ENCODE results near the gene TMA7B. TPM values are rescaled to one million over a fixed set of nuclear protein-coding genes. Genes with fewer than 3 reads are reported as not detected.

TMA7B gene
- total RNA-seq = not detected in 2 replicates

DNA sequence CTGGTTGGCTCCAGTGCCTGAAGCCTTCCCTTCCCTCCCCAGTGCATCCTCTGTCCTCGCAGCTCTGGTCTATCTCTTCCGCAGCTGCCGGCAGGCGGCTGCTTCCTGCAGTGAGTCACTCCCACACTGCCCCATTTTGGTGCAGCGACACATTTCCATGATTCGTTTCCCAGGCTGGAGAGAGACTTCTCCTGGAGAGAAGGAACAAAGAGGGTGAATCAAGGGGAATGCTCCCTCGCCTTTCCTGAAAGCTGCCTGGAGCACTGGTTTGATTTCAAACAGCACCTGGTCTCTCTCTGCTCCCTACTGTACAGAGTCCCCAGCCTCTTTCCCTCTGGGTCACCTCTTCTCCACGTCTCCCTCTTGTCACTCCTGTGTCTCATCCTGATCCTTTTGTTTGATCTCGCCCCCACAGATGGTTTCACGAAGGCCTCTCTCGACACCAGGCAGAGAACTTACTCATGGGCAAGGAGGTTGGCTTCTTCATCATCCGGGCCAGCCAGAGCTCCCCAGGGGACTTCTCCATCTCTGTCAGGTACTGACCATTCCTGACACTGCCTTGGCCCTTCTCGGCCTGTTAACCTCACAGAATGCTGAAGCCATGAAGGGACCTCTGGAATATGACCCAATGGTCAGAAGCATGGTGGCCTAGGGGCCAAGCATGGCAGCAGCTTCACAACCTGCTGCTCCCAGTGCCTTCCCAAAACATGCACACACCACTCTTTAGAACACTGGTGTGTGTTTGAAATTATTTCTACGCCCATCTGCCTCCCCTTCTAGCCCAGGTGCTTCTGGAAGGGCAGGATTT, at the start of gene TMA7B:
TSS of gene TMA7B (plus strand) at position 758 of the 808 bp plus-strand sequence. CDS start 3,978 bp downstream, outside the sequence.

DNA sequence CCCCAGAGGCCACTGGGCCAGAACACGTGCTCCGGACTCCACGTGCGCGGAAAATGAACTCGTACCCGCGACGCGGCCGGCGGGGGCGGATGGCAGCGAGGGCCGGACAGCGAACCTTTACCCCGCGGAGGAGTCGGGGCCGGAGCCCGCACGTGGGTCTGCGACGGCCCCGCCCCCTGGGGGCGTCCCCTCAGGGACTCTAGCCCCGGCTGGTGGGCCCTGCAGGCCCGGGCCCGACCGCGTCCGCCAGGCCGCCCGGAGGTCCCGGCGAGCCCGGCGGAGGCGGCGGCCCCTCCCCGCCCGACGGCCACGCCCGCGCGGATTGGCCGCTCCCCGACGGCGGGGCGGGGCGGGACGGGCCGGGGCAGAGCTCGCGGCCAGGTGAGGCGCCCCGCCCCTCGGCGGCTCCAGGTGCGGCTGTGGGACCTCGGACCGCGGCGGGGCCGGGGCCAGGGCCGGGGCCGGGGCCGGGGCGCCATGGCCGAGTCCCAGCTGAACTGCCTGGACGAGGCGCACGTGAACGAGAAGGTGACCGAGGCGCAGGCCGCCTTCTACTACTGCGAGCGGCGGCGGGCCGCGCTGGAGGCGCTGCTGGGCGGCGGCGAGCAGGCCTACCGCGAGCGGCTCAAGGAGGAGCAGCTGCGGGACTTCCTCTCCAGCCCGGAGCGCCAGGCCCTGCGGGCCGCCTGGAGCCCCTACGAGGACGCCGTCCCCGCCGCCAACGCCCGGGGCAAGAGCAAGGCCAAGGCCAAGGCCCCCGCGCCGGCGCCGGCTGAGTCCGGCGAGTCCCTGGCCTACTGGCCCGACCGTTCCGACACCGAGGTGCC, 34.6 kb downstream of the TMA7B start, which contains the start of gene FAM83F:
TSS of gene FAM83F (plus strand) at position 389 of the 827 bp plus-strand sequence. CDS start at position 478, 89 bp downstream.

Other genes with a start within 250 kb of the TMA7B start
- not detected in 2 replicates for gene ENTHD1, start 66.6 kb upstream of the TMA7B start, total RNA-seq
- gene GRAP2, start 59.3 kb upstream of the TMA7B start, total RNA-seq = 0.52 TPM in 1 of 2 replicates, not detected in the other
- 1.9 TPM in 1 of 2 replicates, not detected in the other for gene FAM83F, start 34.6 kb downstream of the TMA7B start, total RNA-seq
- gene TNRC6B, start 217.5 kb downstream of the TMA7B start, total RNA-seq = 15.4 and 23.6 TPM in 2 replicates